ENCODE data around the gene NRN1L. TPM values are rescaled to one million over a fixed set of nuclear protein-coding genes. Genes with fewer than 3 reads are reported as not detected.

Gene NRN1L
- total and polyA plus RNA-seq, 4 donors, result 0.14 to 0.33 (median 0.23) TPM

GRCh38 chr16:67843343-67843765 lies 41.3 kb upstream of the NRN1L start:
- peak overlapping the region; percentile 97 to 99 for H3K27ac ChIP-seq (ENCODE audit: low read depth in 1 of 2, low read length in 2 of 2)
- peaks cover 14 to 50% (median 42%) of the 10 kb centered on the region in 4 donors for H3K4me1 ChIP-seq (ENCODE audit: control insufficient read depth in 4 of 4, insufficient read depth in 4 of 4, low read length in 3 of 4)
- H3K9ac ChIP-seq (ENCODE audit: low read depth in 1 of 2, low read length in 2 of 2), result peak overlapping the region; percentile 13 to 45
- no peaks in the 10 kb centered on the region for H3K36me3 ChIP-seq (ENCODE audit: control insufficient read depth in 4 of 4, insufficient read depth in 3 of 4, low read depth in 1 of 4, low read length in 3 of 4)
- peak overlapping the region; percentile 7 to 89 (median 60) for H3K4me3 ChIP-seq (ENCODE audit: low read depth in 1 of 3, low read length in 3 of 3)
- TF ChIP-seq GABPA (IDR thresholded peaks at IDR 0.05 in 1 of 2, conservative IDR thresholded peaks at IDR 0.05 in 1 of 2) (no peak), SP1 (IDR thresholded peaks at IDR 0.05) (no peak), NR2F2 (IDR thresholded peaks at IDR 0.05) (no peak), FOXA2 (IDR thresholded peaks at IDR 0.05) (no peak), HNF4A (conservative IDR thresholded peaks at IDR 0.05) (no peak), JUND (IDR thresholded peaks at IDR 0.05) (no peak), RXRA (IDR thresholded peaks at IDR 0.05) (no peak), HNF4G (IDR thresholded peaks at IDR 0.05) (no peak), TAF1 (conservative IDR thresholded peaks at IDR 0.05) (no peak), EGR1 (IDR thresholded peaks at IDR 0.05; ENCODE audit: low read depth in 2 of 2) (no peak), RAD21 (IDR thresholded peaks at IDR 0.05) (no peak), REST (IDR thresholded peaks at IDR 0.05) (no peak), ATF3 (IDR thresholded peaks at IDR 0.05) (no peak), MAX (IDR thresholded peaks at IDR 0.05) (no peak), ZBTB33 (IDR thresholded peaks at IDR 0.05) (no peak), FOXA1 (IDR thresholded peaks at IDR 0.05) (no peak), CTCF (IDR thresholded peaks at IDR 0.05; ENCODE audit: low read depth, low read length, missing input control) (no peak)
- H3K27me3 ChIP-seq (ENCODE audit: control insufficient read depth in 4 of 4, insufficient read depth in 4 of 4, low read length in 3 of 4), result no peaks in the 10 kb centered on the region
- DNase-seq (ENCODE audit: low spot score), result no peak
- H3K9me3 ChIP-seq (ENCODE audit: control insufficient read depth in 4 of 4, low read length in 3 of 4), result no peaks in the 10 kb centered on the region
- 32% methylated on average over 11 of the region's 11 CpGs for WGBS
